ENCODE data around the gene MYRF. TPM values are rescaled to one million over a fixed set of nuclear protein-coding genes. Genes with fewer than 3 reads are reported as not detected.

Gene MYRF
- total RNA-seq, 1 experiment from 2014 or later, result 15.3 TPM

GRCh38 chr11:61713464-61713863 is 39.0 kb upstream of the MYRF start:
- ChIA-PET POLR2A (ENCODE audit: unreplicated experiment) (no interaction called here), CTCF (no interaction called here)
- peaks cover 3% of the 10 kb centered on the region for H3F3A ChIP-seq (ENCODE audit: insufficient read depth, low read depth)
- no peak overlapping the region for H3K27ac ChIP-seq
- no peak overlapping the region for H2AFZ ChIP-seq
- H3K36me3 ChIP-seq (ENCODE audit: low read depth), result no peaks in the 10 kb centered on the region
- no TSS peak for BruUV-seq (replicated peaks)
- DNase-seq, result no peak
- no peaks in the 10 kb centered on the region for H3K9me2 ChIP-seq (ENCODE audit: insufficient read depth)
- no peak for TF ChIP-seq CTCF (conservative IDR thresholded peaks at IDR 0.05)
- no peak for TF ChIP-seq EZH2 (IDR thresholded peaks at IDR 0.05; ENCODE audit: low read depth)
- H4K20me1 ChIP-seq (ENCODE audit: insufficient read depth), result 0 out of 2 replicates have a peak, but pooled peaks cover 6% of the 10 kb centered on the region
- intact Hi-C loops (cut with micrococcal nuclease; ENCODE audit: unreplicated experiment), result no loop called here
- H3K9me3 ChIP-seq (ENCODE audit: insufficient read depth, low read depth), result no peaks in the 10 kb centered on the region
- H3K79me2 ChIP-seq (ENCODE audit: low read depth), result no peaks in the 10 kb centered on the region
- H3K27me3 ChIP-seq (ENCODE audit: insufficient read depth, low read depth), result no peaks in the 10 kb centered on the region
- no peak overlapping the region for H3K4me3 ChIP-seq
- H3K4me2 ChIP-seq, result no peak overlapping the region
- H3K4me1 ChIP-seq (replicated peaks; ENCODE audit: insufficient read depth), result no peaks in the 10 kb centered on the region

- 0 out of 2 replicates have a peak, but pooled peaks cover 6% of the 10 kb centered on the region for H4K20me1 ChIP-seq (ENCODE audit: insufficient read depth)
- no peak overlapping the region for H2AFZ ChIP-seq
- no peak overlapping the region for H3K4me2 ChIP-seq
- H3K79me2 ChIP-seq (ENCODE audit: low read depth), result no peaks in the 10 kb centered on the region
- no peak overlapping the region for H3K27ac ChIP-seq
- TF ChIP-seq EZH2 (IDR thresholded peaks at IDR 0.05; ENCODE audit: low read depth) (no peak), CTCF (conservative IDR thresholded peaks at IDR 0.05) (no peak)
- no peaks in the 10 kb centered on the region for H3K9me2 ChIP-seq (ENCODE audit: insufficient read depth)
- no peaks in the 10 kb centered on the region for H3K36me3 ChIP-seq (ENCODE audit: low read depth)
- H3F3A ChIP-seq (ENCODE audit: insufficient read depth, low read depth), result peaks cover 3% of the 10 kb centered on the region
- no peak overlapping the region for H3K4me3 ChIP-seq
- intact Hi-C loops (cut with micrococcal nuclease; ENCODE audit: unreplicated experiment), result no loop called here
- no peaks in the 10 kb centered on the region for H3K4me1 ChIP-seq (replicated peaks; ENCODE audit: insufficient read depth)
- CTCF ChIA-PET, result no interaction called here
- POLR2A ChIA-PET (ENCODE audit: unreplicated experiment), result no interaction called here
- DNase-seq, result no peak
- no TSS peak for BruUV-seq (replicated peaks)
- H3K9me3 ChIP-seq (ENCODE audit: insufficient read depth, low read depth), result no peaks in the 10 kb centered on the region
- H3K27me3 ChIP-seq (ENCODE audit: insufficient read depth, low read depth), result no peaks in the 10 kb centered on the region
Measured at GRCh38 chr11:61713906-61714305, 38.5 kb upstream of the MYRF start.

DNA sequence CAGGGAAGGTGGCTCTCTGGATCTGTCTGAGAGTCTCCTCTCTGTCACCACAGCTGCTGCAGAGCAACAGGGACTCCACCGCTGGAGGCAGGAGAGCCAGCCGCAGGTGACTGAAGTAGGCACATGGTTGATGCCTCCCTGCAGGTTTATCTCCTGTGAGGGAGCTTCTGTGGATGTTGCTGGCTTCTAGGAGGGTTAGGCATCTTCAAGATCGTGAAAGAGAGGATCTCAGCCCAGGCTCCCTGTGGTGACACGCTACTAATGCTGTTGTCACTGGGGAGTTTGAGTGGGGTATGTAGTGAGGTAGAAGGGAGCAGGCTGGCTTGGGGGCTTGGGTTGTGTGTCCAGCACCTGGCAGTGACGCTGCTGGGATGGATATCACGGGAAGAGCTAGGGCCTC is 38.1 kb upstream of the MYRF start:
- no TSS peak for BruUV-seq (replicated peaks)

More for the DNA sequence above, 38.1 kb upstream of the MYRF start:
- Histone ChIP-seq H3K9me3 (ENCODE audit: insufficient read depth, low read depth) (no peaks in the 10 kb centered on the region), H3F3A (ENCODE audit: insufficient read depth, low read depth) (peaks cover 3% of the 10 kb centered on the region), H3K27ac (no peak overlapping the region), H3K9me2 (ENCODE audit: insufficient read depth) (no peaks in the 10 kb centered on the region), H3K4me3 (no peak overlapping the region), H2AFZ (no peak overlapping the region), H3K4me2 (no peak overlapping the region), H3K4me1 (replicated peaks; ENCODE audit: insufficient read depth) (no peaks in the 10 kb centered on the region), H4K20me1 (ENCODE audit: insufficient read depth) (0 out of 2 replicates have a peak, but pooled peaks cover 6% of the 10 kb centered on the region), H3K36me3 (ENCODE audit: low read depth) (no peaks in the 10 kb centered on the region), H3K27me3 (ENCODE audit: insufficient read depth, low read depth) (no peaks in the 10 kb centered on the region), H3K79me2 (ENCODE audit: low read depth) (no peaks in the 10 kb centered on the region)
- ChIA-PET POLR2A (ENCODE audit: unreplicated experiment) (no interaction called here), CTCF (interaction anchor here (0.6 kb wide), 1 partner anchor 26 kb away, joined by 9 read pairs; no protein-coding TSS in a partner anchor)
- no peak for TF ChIP-seq EZH2 (IDR thresholded peaks at IDR 0.05; ENCODE audit: low read depth)
- no peak for TF ChIP-seq CTCF (conservative IDR thresholded peaks at IDR 0.05)
- intact Hi-C loops (cut with micrococcal nuclease; ENCODE audit: unreplicated experiment), result no loop called here
- DNase-seq, result no peak

Data from PC-9 (cell line).